Hepatocyte (in vitro differentiated cells): Measurements from ENCODE around the gene ADISSP. TPM values are rescaled to one million over a fixed set of nuclear protein-coding genes. Genes with fewer than 3 reads are reported as not detected.
A peak's percentile ranks its signal among the peaks of the same experiment; 100 is the strongest.

Experiments
- DNase-seq: peaks from one replicate; pipeline ENCODE4 v3.0.0-alpha.2; 2016; ENCODE audit warnings: low spot score
- H2AFZ ChIP-seq: fragments of 200-600 bp; sonication (generic); 2 replicates; pipeline ENCODE4 v1.6.0; 2016; ENCODE audit warnings: antibody characterized with exemption, mild to moderate bottlenecking
- H3K27ac ChIP-seq: fragments of 200-600 bp; sonication (generic); 2 replicates; pipeline ENCODE4 v1.5.1; 2016; ENCODE audit warnings: mild to moderate bottlenecking
- H3K27me3 ChIP-seq: fragments of 200-600 bp; sonication (generic); 2 replicates; pipeline ENCODE4 v1.6.1; 2016
- H3K36me3 ChIP-seq: fragments of 200-600 bp; sonication (generic); replicated peaks from 2 replicates; pipeline ENCODE4 v1.5.1; 2016; ENCODE audit warnings: low read depth; ENCODE audit not compliant: insufficient read depth
- H3K4me1 ChIP-seq: fragments of 200-600 bp; sonication (generic); 2 replicates; pipeline ENCODE4 v1.5.1; 2016; ENCODE audit warnings: mild to moderate bottlenecking, moderate library complexity; ENCODE audit not compliant: insufficient read depth
- H3K4me2 ChIP-seq: fragments of 200-600 bp; sonication (generic); 2 replicates; pipeline ENCODE4 v1.6.0; 2016
- H3K4me3 ChIP-seq: fragments of 200-600 bp; sonication (generic); 2 replicates; pipeline ENCODE4 v1.5.1; 2016; ENCODE audit warnings: mild to moderate bottlenecking
- H3K79me2 ChIP-seq: fragments of 200-600 bp; sonication (generic); 2 replicates; pipeline ENCODE4 v1.6.0; 2017; ENCODE audit warnings: mild to moderate bottlenecking
- H3K9me2 ChIP-seq: fragments of 200-600 bp; sonication (generic); replicated peaks from 2 replicates; pipeline ENCODE4 v1.6.0; 2017; ENCODE audit warnings: mild to moderate bottlenecking; ENCODE audit not compliant: insufficient read depth
- H3K9me3 ChIP-seq: fragments of 200-600 bp; sonication (generic); 2 replicates; pipeline ENCODE4 v1.5.1; 2016; ENCODE audit warnings: low read depth, mild to moderate bottlenecking
- H4K20me1 ChIP-seq: fragments of 200-600 bp; sonication (generic); 2 replicates; pipeline ENCODE4 v1.6.0; 2016; ENCODE audit warnings: mild to moderate bottlenecking; ENCODE audit not compliant: insufficient read depth, poor library complexity, severe bottlenecking
- EZH2 ChIP-seq: fragments of 200-600 bp; sonication (generic); IDR thresholded peaks from 2 replicates; pipeline ENCODE4 v1.6.1; 2016; ENCODE audit warnings: antibody characterized with exemption, mild to moderate bottlenecking, borderline replicate concordance
- EZH2phosphoT487 ChIP-seq: fragments of 200-600 bp; sonication (generic); IDR thresholded peaks from one replicate; pipeline ENCODE4 v1.6.1; 2018; ENCODE audit warnings: antibody characterized with exemption, mild to moderate bottlenecking, low read depth, moderate library complexity; ENCODE audit not compliant: unreplicated experiment, severe bottlenecking
- WGBS: methylation state at CpG from one replicate; pipeline ENCODE4 v1.1.6; 2016; ENCODE audit warnings: low lambda C conversion rate; ENCODE audit errors: missing lambda C conversion rate; 5-methylcytosine and 5-hydroxymethylcytosine counted together
- polyA plus RNA-seq: library from polyadenylated mRNA; unstranded; fragments of >200 nt; fragmentation: Nextera tagmentation; extraction: Ambion mirVana; gene quantifications from 2 replicates; pipeline ENCODE4 v1.2.1, GENCODE V29; 2016
- total RNA-seq: library from RNA; depleted of rRNA; stranded (reverse); fragments of >200 nt; gene quantifications from 2 replicates; pipeline ENCODE4 v1.2.3, GENCODE V29; 2014
- TF ChIP-seq, protein P1 (sequence below): fragments of 200-600 bp; sonication (generic); IDR thresholded peaks from 2 replicates; pipeline ENCODE4 v1.5.1; 2016; ENCODE audit warnings: antibody characterized with exemption, mild to moderate bottlenecking; ENCODE audit not compliant: poor library complexity

Gene ADISSP
- total and polyA plus RNA-seq, 2 experiments from 2014 or later = 9.6 to 36.0 TPM

DNA sequence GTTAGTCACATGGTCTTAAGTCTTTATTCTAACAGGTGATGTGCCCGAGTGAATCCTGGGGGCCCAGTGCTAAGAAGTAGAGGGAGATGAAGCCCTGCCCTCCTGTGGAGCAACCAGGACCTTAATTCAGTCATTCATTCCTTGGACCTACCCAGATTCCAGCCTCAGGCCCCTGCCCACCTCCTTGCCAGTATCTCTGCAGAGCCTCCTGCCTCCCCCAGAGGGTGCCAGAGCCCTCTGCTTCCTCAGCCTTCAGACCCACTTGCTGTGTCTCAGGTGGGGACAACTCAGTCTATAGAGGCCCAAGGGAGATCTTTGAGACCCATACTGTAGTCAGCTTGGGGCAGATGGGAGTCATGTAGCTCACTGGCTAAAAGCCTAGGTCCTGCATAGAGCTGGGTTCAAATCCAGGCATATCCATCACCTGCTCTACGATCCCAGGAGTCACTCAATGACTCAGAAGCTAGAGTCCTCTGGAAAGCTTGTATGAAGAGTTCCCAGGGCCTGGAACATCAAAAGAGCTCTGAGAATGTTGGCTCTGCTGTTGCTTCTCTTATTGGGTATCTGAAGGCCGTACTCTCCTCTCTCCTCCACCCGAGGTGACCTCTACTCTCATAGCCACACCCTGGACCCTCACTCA, 51.2 kb downstream of the ADISSP start:
- 68% methylated on average over 4 of the region's 4 CpGs for WGBS
- H4K20me1 ChIP-seq = no peaks in the 10 kb centered on the region
- no peaks in the 10 kb centered on the region for H3K9me3 ChIP-seq
- H3K27ac ChIP-seq = no peak overlapping the region
- H3K4me1 ChIP-seq = no peaks in the 10 kb centered on the region
- H2AFZ ChIP-seq = no peak overlapping the region
- no peaks in the 10 kb centered on the region for H3K79me2 ChIP-seq
- H3K4me2 ChIP-seq = no peak overlapping the region
- H3K27me3 ChIP-seq = peaks cover 5% of the 10 kb centered on the region
- no peak overlapping the region for H3K4me3 ChIP-seq
- no peak for TF ChIP-seq EZH2phosphoT487
- TF ChIP-seq, protein P1, sequence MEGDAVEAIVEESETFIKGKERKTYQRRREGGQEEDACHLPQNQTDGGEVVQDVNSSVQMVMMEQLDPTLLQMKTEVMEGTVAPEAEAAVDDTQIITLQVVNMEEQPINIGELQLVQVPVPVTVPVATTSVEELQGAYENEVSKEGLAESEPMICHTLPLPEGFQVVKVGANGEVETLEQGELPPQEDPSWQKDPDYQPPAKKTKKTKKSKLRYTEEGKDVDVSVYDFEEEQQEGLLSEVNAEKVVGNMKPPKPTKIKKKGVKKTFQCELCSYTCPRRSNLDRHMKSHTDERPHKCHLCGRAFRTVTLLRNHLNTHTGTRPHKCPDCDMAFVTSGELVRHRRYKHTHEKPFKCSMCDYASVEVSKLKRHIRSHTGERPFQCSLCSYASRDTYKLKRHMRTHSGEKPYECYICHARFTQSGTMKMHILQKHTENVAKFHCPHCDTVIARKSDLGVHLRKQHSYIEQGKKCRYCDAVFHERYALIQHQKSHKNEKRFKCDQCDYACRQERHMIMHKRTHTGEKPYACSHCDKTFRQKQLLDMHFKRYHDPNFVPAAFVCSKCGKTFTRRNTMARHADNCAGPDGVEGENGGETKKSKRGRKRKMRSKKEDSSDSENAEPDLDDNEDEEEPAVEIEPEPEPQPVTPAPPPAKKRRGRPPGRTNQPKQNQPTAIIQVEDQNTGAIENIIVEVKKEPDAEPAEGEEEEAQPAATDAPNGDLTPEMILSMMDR = peak; percentile 75
- TF ChIP-seq EZH2 = no peak
- H3K9me2 ChIP-seq = no peaks in the 10 kb centered on the region
- no peaks in the 10 kb centered on the region for H3K36me3 ChIP-seq
- DNase-seq = peak; percentile 73

DNA sequence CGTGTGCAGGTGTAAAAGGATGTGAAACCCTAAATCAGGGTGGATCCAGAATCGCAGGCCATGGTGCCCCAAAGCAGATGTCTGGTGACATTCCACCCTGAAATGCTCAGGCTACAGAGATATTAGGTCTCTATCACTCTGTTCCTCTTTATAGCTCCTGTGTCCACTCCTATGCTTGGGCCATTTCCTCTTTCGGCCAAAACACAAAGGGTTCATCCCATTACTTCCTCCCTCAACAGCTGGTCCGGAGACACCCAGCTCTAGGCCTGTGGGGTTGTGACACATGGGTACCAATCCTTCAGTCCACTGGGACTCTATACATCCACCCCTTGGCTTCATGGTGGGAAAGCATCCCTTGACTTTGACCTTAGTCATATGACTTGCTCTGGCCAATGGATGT, 53.5 kb downstream of the ADISSP start:
- Histone ChIP-seq H3K9me2 (no peaks in the 10 kb centered on the region), H3K9me3 (no peaks in the 10 kb centered on the region), H4K20me1 (no peaks in the 10 kb centered on the region), H2AFZ (no peak overlapping the region), H3K4me3 (no peak overlapping the region), H3K4me2 (no peak overlapping the region), H3K4me1 (no peaks in the 10 kb centered on the region), H3K27me3 (no peaks in the 10 kb centered on the region), H3K79me2 (no peaks in the 10 kb centered on the region), H3K27ac (no peak overlapping the region), H3K36me3 (no peaks in the 10 kb centered on the region)
- DNase-seq = no peak
- WGBS = 93% methylated on average over 4 of the region's 4 CpGs
- TF ChIP-seq, protein P1 = no peak
- TF ChIP-seq EZH2 = no peak
- no peak for TF ChIP-seq EZH2phosphoT487

DNA sequence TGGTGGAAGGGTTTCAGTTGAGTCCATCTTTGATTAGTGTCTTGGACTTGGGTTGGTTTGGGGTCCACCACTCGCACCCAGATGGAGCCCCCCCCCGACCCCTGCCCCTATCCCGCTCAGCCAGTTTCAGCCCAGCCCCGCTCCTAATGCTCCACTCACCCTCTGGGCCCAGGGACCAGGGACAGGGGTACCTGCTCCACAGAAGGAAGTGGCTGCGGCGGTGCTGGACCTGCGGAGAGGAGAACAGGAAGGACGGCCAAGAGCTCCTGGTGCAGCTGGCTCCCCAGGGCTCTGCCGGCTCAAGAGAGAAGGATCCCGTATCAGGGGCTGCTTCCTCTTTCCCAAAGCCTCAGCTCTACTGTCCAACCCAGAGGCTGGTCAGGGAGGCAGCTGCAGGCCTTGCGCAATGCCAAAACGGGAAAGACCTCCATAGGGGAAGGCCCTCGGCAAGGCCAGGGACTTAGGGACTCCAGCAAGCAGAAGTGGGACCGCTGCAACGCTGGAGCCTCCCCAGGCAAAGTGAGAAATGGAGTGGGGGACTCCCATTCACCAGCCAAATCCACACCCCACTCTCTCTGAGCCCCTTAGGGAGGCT, 55.2 kb downstream of the ADISSP start, which contains the start of gene SIGLEC1:
Gene SIGLEC1 (minus strand): TSS at position 322 of the 595 bp plus-strand sequence. CDS start 5,472 bp downstream, outside the sequence.
- Histone ChIP-seq H3K79me2 (no peaks in the 10 kb centered on the region), H3K27ac (no peak within 1 kb of the TSS), H3K36me3 (no peaks in the 10 kb centered on the region), H3K27me3 (no peaks in the 10 kb centered on the region), H2AFZ (no peak within 1 kb of the TSS), H3K4me3 (no peak within 1 kb of the TSS), H4K20me1 (no peaks in the 10 kb centered on the region), H3K4me2 (no peak within 1 kb of the TSS), H3K4me1 (no peaks in the 10 kb centered on the region), H3K9me2 (no peaks in the 10 kb centered on the region), H3K9me3 (no peaks in the 10 kb centered on the region)
- DNase-seq = no peak
- TF ChIP-seq, protein P1 = no peak
- no peak for TF ChIP-seq EZH2phosphoT487
- no peak for TF ChIP-seq EZH2
- 92% methylated on average over 13 of the region's 15 CpGs for WGBS
